ENCODE results near the gene PDE10A.

Gene PDE10A

DNA sequence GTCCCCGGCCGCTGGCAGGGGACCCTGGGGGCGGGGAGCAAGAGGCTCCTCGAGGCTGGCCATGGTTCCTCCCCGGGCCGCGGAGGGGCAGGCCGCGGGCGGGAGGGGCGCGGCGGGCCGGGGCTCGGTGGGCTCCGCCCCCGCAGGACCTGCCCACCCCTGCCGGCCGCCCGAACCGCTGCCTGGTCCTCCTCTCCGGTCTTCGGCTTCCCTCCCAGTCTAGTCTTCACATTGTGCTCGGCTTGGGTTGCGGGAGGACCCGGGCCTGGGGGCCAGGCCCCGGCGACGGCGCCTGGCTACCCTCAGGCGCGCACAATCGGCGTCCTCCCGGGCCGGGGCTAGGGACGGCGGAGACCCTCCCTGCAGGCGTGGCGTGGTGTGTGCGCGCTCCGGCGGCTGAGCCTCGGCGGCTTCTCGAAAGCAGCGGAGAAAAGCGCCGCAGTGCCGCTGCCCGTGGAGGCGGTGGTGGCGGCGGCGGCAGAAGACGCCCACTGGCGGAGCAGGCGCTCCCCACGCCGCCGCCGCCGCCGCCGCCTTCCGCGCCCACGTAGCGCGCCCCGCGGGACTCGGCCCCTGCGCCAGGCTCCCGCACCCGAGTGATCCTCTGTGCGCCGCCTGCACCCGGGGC, at the start of gene PDE10A:
TSS of gene PDE10A (minus strand) at position 493 of the 628 bp plus-strand sequence. CDS start at position 63, 430 bp downstream.
- no peak for DNase-seq (ENCODE audit: low read depth)

GRCh38 chr6:165708985-165709576, 46.0 kb upstream of the PDE10A start:
- DNase-seq (ENCODE audit: low read depth): no peak

DNA sequence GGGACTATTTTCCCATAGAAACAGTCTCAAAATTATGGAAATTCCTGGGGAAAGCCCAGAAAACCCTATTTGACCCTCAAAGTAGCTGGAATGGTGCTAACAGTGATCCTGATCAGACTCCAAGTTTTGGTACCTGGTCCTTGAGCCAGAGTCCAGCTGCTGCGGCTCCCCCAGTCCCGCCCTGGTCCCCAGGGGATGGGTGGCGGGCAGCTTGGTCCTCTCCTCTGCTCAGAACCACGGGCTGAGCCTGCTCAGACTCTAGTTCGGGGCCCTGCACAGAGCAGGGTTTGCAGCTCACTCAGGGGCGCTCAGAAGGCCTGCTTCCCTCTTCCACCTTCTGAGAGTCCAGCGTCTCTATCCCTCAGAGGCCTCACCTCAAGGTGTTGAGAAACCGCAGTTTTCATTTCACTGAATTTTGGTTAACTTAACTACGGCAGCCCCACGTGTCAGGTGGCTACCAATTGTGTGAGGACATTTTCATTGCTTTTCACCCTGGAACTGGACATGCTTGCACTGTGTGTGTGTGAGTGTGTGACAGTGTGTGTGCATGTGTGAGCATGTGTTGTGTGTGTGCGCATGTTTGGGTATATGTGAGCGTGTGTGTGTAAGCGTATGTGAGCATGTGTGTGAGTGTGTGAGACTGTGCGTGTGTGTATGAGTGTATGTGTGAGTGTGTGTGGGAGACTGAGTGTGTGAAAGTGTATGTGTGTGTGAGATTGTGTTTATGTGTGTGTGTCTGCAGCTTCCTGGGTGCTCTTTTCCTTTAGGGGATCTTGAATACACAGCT, 44.2 kb upstream of the PDE10A start:
- DNase-seq (ENCODE audit: low read depth): no peak

DNA sequence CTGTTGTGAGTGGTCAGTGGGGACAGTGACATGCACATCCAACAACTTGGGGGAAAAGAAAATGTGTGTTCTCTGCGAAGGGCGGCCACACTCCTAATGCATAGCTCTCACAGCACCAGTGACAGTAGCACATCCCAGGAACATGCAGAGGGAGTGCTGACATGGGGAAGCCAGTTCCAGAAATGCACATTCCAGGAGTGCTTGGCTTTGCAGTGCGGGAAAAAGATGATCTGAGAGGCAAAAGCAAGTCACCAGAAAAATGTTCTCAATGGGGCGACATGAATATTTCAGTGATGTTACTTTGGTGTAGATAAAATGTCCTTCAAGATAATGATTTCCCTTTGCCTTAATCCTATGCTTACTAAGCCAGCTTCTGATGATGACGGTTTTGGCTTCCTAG, 42.9 kb upstream of the PDE10A start:
- no peak for DNase-seq (ENCODE audit: low read depth)

- no peak for DNase-seq (ENCODE audit: low read depth)
These were observed 41.2 kb upstream of the PDE10A start for GRCh38 chr6:165704045-165704748.

- no peak for DNase-seq (ENCODE audit: low read depth)
These were observed 39.6 kb upstream of the PDE10A start for GRCh38 chr6:165702669-165703068.

DNA sequence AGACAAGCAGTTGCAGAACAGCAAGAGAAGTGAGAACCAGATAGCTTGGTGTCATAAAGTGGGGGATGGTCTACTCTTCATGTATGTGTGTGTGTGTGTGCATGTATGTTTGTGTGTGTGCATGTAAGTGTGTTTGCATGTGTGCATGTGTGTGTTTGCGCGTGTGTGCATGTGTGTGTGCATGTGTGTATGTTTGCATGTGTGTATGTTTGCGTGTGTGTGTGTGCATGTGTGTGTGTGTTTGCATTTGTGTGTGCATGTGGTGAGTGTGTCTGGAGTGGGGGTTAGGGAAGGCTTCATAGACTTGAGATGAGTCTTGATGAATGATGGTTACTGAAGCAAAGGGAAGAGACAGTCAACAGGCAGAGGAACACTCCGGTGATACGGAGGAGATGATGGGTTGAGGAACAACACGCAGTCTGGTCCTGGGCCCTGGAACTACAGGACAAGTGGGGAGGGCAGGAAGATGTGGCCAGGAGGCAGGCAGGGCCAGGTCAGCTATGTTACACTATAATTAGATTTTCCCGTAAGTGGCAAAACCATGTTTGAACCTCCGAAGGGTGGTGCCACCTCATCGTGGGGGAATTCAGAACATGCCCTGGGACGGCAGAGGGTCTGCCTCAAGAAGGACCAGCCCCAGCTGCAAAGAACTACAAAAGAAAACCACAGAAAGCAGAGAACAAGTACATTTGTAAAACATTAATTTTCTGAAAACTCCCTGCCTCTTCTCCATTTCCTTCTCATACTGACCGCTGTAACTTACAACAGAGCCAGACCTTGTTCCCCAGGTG, 38.7 kb upstream of the PDE10A start:
- DNase-seq (ENCODE audit: low read depth): no peak

GRCh38 chr6:165701005-165701404, 38.0 kb upstream of the PDE10A start:
- DNase-seq (ENCODE audit: low read depth): no peak

- DNase-seq (ENCODE audit: low read depth): no peak
These were observed 35.8 kb upstream of the PDE10A start for GRCh38 chr6:165698868-165699267.

GRCh38 chr6:165697171-165697570, 34.1 kb upstream of the PDE10A start:
- no peak for DNase-seq (ENCODE audit: low read depth)

GRCh38 chr6:165695722-165696515, 32.9 kb upstream of the PDE10A start:
- DNase-seq (ENCODE audit: low read depth): no peak

- DNase-seq (ENCODE audit: low read depth): no peak
These were observed 31.3 kb upstream of the PDE10A start for GRCh38 chr6:165694296-165694695.

- no peak for DNase-seq (ENCODE audit: low read depth)
These were observed 29.1 kb upstream of the PDE10A start for GRCh38 chr6:165692106-165692653.

DNA sequence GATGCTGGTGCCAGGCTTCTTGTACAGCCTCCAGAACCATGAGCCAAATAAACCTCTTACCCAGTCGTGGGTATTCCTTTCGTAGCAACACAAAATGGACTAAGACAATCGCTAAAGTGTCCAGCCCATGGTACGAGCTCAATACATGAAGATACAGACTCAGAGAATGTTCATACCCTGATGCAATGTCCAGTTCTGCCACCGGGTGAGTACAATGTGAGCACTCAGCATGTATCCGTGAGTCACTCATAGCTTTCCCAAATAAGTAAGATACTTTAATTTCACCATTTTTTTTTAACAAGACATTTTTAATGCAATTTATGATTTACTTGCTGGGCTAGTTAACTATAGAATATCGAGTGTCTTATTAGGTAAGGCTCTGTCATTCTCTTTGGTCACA, 26.7 kb upstream of the PDE10A start:
- DNase-seq (ENCODE audit: low read depth): no peak

DNA sequence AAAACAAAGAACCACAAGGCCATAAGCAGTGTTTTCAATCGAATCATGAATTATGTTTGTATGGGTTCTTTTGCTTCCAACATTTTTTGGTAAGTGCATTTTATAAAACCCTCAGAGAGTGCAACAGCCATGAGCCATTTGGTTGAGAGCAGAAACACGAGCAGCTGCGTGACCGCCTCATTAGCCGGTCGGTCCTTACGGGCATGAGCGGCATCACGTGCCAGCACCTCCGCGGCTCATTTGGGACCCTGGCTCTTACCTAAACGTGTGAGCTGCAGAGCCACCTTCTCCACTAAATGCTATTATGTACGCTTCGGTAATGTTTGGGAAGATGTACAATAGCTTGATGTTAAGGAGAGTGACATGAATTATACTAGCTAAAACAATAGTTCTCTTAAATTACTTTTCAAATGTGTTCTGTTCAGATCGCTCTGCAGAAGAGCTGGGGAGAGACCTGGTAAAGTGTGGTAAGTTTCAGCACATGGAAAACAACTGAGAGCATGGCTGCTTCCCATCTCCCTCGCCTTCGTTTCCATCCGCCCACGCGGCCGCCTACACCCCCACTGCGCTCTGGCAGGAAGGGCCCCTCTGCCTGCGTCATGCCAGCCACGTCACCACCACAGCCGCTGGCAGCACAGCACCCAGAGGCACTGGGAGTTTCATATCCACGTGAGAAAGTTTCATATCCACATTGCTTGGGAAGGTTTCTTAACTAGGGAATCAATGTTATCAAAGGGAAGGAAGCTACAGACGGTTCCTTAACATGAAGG, 23.7 kb upstream of the PDE10A start:
- no peak for DNase-seq (ENCODE audit: low read depth)

- DNase-seq (ENCODE audit: low read depth): no peak
These were observed 22.3 kb upstream of the PDE10A start for GRCh38 chr6:165685302-165685701.

- DNase-seq (ENCODE audit: low read depth): no peak
These were observed 21.3 kb upstream of the PDE10A start for GRCh38 chr6:165684333-165684732.

GRCh38 chr6:165680975-165681374, 17.9 kb upstream of the PDE10A start:
- no peak for DNase-seq (ENCODE audit: low read depth)

- DNase-seq (ENCODE audit: low read depth): no peak
These were observed 16.3 kb upstream of the PDE10A start for GRCh38 chr6:165679326-165679725.

DNA sequence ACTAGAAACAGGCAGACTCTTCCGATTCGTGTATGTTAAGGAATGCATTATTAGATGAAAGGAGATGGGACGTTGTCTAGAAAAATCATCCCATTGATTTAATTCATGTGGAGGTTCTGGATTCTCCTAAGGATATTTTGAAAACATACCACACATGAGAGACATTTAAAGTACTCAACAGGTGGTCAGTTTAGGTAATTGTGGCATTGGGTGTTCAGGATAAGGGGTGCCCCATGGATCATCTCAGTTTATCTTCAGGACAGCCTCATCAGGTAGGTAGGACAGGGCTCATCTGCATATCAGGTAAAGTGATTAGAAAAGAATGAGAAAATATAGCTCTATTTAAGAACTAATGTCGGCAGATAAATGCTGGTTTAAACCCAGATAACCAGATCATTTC, 15.9 kb upstream of the PDE10A start:
- no peak for DNase-seq (ENCODE audit: low read depth)

Measured in stimulated activated CD8-positive, alpha-beta memory T cell treated with anti-CD3 and anti-CD28 coated beads, Interleukin-7, amount 100 ng/mL, for 24 hours (primary cell).